NAMALWA (cell line): ENCODE data around the gene PITPNC1.
"Not testable (repeated sequence)": the region's sequence is repeated elsewhere in the genome, so short reads cannot be mapped to it uniquely, and the experiment has no call there.

Experiments
- DNase-seq: peaks from one replicate; pipeline ENCODE4 v3.0.0-alpha.2; 2015; ENCODE audit warnings: low spot score

The PITPNC1 gene

DNA sequence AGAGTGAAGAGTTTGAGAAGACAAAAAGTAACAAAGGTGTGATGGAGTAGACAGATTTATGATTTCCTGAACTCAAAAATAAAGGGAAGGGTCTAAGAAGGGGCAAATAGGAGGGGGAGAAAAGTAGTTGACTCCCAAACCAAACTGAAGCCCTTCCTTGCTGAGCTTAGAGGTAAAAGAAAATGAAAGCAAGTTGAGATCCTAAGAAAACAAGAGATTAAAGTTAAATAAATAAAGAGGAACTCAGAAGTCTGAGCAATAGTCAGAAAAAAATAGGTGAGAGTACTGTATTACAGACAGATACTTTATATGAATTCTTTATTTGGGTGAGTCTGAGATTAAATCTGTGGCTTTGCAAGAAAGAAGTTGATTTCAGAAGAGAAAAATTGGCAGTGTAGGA is 7.4 kb upstream of the PITPNC1 start:
- DNase-seq: no peak

DNA sequence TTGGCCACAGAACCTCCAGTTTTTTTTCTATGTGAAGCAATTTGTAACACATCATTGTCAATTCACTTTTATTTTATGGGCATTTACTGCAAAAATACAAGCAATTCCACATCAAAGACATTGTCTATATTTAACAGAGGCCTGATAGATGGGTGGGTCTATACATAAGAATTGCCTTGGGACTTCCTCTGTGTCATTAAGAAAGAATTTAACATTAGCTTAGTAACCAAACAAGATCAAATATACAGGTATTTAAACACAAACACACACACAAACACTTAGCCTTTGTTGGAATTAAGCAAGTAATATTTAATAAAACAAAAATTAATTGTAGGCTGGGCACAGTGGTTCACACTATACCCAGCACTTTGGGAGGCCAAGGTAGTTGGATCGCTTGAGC is 4.3 kb upstream of the PITPNC1 start:
- no peak for DNase-seq

DNA sequence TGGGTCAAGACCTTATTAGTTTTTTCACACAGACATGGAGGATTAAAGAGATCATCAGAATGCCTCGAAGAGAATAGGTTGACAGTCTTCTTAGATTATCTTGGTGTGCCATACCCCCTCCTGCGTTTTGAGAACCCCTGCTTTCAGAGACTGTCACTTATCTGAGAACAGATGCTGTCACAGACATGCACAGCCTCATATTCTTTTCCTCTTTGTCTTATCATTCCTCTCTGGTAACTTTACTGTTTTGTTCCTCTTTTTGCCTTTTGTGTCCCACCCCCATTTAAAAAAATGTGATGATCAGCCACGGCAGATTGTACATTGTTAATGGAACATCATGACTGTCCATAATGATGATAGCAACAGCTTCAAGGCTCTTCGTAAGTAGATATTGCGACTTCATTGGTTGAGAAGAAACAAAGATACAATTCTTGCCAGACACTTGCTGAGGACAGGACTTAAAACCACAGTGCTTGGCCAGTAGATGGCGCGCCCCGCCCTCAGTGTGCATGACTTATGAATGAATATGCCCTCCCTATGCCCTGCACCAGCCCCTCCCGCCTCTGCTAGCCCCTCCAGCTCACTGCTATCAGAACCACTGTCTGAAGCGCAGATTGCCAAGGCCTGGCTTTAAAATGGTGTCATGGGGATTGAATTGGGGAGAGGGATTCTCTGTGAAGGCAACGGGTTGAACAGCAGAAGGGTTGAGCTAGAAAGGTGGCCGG is 2.6 kb upstream of the PITPNC1 start:
- DNase-seq: peak; percentile 94

DNA sequence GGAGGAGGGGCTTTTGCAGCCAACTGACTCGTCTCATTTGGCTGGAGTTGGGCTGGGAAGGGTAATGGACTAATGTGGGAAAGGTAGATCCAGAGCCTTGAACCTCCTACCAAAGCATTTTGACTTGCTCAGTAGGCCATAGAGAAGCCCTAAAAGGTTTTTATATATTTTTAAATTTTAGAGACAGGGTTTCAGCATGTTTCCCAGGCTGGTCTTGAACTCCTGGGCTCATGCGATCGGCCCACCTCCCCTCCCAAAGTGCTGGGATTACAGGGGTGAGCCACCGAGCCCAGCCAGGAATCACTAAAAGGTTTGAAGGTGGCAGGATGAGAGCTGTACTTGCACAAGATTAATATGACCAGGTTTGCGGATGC is 2.0 kb upstream of the PITPNC1 start:
- no peak for DNase-seq

DNA sequence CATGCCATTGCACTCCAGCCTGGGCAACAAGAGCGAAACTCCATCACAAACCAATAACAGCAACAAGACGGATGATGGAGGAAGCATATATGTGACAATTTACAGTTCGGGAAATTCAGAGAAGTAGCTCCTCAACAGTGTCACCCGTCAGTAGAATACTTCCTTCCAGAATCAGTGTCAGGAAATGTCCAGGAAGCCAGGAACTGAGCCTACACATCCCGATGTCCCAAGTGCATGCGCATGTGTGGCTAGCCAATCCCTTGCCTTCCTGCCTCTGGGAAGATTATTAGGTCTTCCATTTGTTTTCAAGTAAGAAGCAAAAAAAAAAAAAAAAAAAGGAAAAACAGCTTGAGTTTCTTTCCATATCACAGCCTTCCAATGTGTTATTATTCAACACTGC is 1.4 kb upstream of the PITPNC1 start:
- no peak for DNase-seq

DNA sequence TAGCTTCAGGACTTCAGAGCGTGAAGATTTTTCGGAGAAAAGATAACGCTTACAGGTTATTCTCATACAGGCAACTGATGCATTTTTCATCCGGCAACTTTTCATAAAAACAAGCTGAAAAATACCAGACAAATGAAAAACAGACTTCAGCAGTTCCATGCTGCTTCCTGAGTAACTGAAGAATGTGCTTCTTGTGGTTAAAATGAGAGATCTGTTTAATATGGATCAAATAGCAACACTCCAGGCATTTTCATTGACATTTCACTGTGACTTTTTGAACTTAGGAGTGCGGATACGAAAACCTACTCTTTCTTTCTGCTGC is 705 bp upstream of the PITPNC1 start:
- DNase-seq: peak; percentile 20

DNA sequence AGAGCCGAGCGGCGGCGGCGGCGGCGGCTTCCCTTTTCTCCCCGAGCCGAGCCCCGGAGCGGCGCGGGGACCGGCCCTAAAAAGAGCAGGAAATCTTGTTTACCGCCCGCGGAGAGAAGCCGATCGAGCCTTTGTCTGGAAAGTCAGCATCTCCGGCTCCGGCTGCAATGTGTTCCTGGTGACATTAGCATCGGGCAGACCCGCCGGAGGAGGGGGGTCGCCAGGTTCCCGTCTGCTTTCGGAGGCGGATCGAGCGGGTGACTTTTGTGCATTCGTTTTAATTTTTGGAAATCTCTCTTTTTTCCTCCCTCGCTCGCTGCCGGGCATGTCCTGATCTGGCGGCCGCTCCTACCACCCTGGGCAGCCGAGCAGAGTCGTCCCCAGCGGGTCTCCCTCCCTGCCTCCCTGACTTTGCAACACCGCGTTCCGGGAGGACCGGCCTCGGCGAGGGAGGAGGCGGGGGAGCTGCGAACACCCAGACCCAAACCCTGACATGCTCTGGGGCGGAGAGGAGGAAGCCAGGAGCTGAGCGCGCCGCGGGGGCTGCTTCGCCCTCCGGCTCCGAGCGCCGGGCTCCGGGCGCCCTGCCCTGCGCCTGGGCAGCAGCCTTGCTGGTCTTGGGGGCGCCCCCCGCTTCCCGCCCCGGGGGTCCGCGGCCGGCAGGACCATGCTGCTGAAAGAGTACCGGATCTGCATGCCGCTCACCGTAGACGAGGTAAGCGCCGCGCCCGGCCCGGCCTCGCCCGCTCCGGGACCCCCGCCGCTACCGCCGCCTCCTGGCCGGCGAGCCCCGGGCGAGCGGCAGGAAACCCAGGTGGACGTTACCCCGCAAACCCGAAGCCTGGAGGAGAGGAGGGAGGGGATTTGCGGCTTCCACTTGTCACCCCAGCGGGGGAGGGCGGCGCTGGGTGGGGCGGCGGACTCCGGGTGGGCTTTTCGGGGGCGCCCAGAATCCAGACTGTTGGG is 690 bp downstream of the PITPNC1 start:
- peak; percentile 77 for DNase-seq

DNA sequence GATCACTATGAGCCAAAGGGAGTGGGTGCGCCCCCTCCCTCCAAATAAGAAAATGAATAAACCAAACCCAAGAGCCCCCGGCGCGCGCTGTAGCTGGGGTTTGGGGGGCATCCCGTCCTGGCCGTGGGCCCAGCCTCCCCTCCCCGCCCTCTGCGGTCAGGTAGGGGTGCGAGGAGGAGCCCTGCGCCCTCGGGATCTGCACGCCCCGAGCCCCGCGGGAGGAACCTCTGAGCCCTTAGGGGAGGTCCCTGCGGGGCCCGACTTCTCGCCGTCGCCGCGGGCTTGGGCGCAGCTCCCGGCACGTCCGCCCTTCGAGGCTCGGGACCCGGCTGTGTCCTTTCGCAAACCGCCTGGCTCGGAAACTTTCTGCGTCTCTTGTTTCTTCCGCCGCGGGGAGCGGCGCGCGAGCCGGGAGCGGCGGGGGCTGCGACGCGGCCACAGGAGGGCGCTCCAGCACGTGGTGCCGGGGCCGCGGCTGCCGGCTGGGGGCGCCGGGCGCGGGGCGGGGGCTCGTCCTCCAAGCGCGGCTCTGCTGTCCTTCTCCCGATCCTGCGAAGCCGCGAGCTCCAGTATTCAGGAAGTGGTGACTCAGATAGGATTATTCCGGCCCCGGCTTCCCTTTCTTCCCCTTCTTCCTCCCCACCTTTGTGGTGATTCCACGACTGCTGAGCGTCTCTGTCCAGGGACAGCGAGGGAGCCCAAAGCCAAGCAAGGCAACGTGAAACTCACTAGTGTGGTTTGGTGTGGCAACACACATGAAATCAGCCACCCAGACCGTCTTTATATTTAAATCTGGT is 1.6 kb downstream of the PITPNC1 start:
- DNase-seq: peak; percentile 88

DNA sequence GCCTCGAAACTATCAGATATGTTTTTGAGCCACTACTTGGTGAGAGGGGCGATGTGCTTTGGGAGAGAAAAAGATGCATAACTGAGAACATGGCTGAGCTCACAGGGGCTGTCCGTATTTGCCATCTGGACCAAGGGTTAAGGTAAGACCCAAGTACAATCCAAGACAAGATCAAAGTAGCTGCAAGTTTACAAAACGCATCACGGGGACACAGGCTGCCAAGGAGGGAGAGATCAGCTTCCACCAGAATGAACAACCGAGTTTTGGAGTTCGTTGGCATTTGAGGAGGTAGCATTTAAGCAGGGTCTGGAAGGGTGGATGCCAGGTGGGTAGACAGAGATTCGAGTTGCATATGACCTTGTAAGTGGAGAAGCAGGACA is 2.2 kb downstream of the PITPNC1 start:
- DNase-seq: no peak

DNA sequence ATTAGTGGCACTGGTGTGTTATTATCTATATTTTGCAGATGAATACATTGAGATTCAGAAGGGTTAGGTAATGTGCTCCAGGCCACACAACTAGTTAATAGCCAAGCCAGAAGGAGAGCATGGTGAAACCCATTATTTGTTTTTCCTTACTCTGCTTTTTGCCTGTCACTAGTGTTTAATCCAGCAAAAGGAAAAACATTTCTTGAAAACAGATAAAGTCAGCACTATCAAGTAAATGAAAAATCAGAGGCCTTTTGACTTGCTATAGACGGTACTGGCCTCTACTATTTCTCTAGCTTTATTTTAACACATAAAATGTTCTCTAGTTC is 4.8 kb downstream of the PITPNC1 start:
- DNase-seq: no peak

DNA sequence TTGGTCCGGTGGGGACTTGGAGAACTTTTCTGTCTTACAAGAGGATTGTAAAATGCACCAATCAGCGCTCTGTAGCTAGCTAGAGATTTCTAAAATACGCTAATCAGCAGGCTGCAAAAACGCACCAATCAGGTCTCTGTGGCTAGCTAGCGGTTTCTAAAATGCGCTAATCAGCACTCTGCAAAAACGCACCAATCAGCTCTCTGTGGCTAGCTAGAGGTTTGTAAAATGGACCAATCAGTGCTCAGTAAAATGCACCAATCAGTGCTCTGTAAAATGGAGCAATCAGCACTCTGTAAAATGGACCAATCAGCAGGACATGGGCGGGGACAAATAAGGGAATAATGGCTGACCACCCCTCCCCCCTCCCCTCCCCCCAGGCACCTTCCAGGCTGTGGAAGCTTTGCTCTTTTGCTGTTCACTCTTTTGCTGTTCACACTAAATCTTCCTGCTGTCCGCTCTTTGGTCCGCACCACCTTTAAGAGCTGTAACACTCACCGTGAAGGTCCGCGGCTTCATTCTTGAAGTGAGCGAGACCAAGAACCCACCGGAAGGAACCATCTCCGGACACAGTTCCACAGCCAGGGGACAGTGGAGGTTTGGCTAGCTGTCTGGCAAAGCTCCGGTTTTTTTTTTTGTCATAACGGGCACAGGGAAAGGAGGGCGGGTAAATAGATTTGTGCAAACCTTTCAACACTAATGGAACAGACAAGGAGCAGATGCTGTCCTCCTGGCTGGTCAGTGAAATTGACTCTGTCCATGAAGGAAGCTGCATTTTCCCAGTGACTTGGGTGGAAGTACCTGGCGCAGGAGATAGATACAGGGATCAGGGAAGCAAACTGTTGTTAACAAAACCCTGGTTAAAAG is 8.3 kb downstream of the PITPNC1 start:
- peak; percentile 35 for DNase-seq

DNA sequence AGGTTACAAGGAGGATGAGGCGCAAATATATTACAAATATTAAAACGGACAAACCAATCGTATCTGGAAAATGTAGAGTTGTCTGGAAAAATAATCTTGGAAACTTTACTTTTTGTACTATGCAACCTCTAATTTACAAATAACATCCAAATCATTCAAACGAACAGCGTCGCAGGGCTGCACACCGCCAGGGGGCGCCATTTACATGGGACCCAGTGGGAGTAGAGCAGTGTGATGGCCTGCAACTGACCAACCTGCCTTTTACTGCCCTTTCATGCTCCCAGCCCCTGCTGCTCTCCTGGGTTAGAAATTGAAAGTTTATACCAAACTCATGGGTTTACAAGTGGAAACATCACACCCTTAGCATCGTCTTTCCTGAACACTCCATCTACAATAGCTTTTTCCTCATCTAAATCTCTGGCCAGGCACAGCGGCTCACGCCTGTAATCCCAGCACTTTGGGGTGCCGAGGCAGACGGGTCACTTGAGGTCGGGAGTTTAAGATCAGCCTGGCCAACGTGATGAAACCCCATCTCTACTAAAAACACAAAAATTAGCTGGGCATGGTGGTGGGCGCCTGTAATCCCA is 10.0 kb downstream of the PITPNC1 start:
- DNase-seq: peak; percentile 51

DNA sequence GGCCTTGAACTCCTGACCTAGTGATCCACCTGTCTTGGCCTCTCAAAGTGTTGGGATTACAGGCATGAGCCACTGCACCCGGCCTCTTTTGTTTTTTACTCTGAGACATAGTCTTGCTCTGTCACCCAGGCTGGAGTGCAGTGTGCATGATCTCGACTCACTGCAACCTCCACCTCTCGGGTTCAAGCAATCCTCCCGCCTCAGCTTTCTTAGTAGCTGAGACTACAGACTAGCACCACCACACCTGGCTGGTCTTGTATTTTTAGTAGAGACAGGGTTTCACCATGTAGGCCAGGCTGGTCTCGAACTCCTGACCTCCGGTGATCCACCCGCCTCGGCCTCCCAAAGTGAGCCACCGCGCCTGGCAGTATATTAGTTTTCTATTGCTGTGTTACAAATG is 11.5 kb downstream of the PITPNC1 start:
- not testable (repeated sequence) for DNase-seq

DNA sequence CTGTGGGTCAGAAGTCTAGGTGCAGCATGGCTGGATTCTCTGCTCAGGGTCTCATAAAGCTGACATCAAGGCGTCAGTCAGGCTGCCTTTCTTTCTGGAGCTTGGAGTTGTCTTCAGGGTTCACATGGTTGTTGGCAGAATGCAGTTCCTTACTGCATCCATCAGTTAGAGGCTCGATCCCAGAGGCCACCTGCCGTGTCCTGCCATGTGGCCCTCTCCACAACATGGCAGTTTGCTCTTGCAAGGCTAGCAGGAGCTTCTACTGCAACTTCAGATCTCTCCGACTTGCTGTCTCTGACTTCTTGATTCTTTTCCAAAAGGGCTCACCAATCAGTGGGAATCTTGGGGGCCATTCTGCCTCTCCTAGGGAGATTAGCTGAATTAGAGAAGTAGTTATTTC is 11.9 kb downstream of the PITPNC1 start:
- DNase-seq: no peak

DNA sequence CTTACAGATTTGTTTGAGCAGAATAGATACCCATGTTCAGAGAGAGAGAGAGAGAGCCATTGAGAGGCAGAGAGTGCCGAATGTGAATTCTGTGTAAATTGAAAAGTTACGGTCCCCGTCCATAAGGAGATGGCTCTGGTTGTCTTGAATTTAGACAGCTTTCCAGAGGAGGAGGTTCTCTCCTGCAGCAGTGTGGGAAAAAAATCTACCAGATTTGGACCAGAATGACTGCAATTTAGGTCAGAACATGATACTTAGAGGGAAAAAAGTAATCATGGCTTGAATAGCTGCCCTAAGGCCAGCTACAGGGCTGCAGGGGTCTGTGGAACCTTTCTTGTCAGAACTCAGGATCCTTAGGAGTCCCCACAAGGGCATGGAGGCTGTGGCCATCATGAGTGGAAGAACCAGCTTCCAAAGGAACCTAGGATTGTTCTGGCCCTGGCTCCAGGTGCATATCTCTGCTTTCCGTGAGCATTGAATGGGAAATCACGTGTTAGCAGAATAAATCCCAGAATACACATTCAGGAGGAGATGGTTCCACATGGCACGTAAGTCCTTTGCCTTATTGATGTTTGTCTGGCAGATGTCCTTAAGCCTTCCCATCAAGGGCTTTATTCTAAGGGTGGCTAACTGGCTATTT is 13.0 kb downstream of the PITPNC1 start:
- no peak for DNase-seq

DNA sequence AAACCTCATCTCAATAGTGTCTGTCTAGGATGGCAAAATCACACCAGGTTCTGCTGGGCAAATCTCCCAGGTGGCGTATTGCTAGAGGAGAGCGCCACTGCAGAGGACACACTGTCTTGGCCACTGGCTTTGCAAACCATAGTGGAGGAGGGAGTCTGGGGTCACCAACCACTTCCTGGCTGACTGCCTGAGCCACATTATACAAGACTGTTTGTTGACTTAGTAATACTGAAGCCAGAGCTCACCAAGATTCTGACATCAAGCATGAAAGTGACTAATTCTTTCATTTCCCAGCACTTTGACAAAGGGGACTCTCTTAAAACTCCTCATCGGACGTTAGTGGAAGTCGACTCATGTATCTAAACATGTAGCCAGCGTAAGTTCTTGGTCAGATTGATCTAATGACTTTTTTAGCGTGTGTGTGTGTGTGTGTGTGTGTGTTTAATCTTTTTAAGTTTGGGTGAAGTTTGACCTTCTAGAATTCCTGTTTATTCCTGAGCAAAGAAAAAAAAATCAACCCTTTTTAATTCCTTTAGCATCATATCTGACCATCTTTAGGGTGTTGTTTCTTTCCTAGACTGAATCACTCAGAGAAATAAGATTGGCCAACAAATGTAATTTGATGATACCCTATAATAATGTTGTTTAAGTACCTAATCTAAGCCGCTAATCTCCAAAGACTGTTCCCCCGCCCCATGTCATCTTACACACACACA is 13.7 kb downstream of the PITPNC1 start:
- no peak for DNase-seq

DNA sequence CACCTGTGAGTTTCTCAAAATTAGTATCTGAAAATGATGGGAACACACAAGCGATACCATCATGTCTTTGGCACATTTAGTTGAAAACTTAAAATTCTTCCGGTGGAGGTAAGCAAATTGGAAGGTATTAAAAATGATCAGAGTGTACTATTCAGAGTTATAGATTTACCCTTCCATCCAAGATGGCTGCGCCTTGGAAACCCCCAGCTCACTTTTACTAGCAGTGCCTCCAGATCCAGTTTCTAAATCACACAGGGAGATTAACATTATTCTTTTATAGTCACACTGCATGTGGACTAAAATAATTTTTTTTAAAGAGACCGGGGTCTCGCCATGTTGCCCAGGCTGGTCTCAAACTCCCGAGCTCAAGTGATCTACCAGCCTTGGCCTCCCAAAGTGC is 15.0 kb downstream of the PITPNC1 start:
- no peak for DNase-seq

DNA sequence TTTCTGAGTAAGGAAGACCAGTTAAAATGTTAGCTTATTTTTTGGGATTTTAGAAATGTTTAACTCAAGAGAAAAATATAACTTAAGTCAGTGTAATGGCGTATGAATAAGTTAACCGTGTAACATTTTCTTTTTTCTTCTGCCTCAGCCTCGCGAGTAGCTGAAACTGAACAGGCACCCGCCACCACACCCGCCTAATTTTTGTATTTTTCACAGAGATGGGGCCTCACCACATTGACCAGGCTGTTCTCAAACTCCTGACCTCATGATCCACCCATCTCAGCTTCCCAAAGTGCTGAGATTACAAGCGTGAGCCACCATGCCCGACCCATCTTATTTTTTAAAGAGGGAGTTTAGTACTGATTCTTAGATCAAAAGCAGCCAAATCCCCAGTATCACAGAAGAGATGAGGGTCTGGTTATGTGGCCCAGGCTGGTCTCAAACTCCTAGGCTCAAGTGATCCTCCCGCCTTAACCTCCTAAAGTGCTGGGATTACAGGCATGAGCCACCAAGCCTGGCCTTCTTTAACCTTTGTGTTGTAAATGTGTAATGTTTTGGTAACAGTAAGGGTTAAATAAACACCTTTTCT is 16.8 kb downstream of the PITPNC1 start:
- DNase-seq: no peak

DNA sequence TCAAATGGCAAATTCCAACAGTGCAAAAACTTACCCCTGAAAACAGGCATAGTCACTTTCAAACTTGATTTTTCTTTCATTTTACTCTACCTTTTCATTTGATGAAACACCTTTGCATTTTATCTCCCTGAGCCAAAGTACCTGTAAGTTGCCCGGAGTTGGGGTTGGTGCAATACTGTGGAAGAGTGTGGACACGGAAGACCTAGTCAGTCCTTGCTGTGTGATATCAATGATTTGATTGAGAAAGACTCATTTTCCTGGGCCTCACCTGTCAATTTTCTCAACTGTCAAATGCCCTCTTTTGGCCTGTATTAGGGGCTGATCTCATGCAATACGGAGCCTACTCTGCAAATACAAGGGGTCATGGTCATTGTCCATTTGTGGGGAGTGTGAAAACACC is 22.6 kb downstream of the PITPNC1 start:
- no peak for DNase-seq

DNA sequence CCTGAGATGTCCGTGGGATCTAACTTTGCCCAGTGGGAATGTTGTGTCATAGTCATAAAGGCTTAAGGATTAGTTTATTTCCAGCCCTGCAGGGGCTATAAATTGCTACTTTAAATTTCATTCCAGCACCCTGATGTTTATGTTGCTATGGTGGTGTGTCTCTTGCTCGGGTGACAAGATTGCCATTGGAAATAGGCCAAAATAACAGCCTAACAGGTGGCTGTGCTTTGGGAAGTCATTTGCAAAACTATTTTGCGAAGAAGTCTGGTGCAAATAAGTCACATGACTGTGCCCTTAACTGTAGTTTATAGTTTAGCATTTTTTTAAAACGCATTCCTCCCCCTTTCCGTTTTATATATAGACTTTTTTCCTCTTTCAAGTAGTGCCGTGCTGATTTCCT is 23.1 kb downstream of the PITPNC1 start:
- DNase-seq: peak; percentile 79
